H1 (cell line): Measurements from ENCODE around the gene PALM. TPM values are rescaled to one million over a fixed set of nuclear protein-coding genes. Genes with fewer than 3 reads are reported as not detected.

Source experiments
- CTCF ChIA-PET: fragments of 300-600 bp; sonication (Branson Sonifier 250); formaldehyde crosslinking; loops from one replicate; lab custom pipeline; 2021; ENCODE audit not compliant: partially characterized antibody; lab: Charles Lee
- POLR2A ChIA-PET: fragments of 300-600 bp; sonication (Branson Sonifier 250); formaldehyde crosslinking; loops from one replicate; lab custom pipeline; 2021; ENCODE audit warnings: inconsistent platforms; ENCODE audit not compliant: partially characterized antibody; lab: Charles Lee
- DNase-seq, 2 experiments: peaks; one replicate each; pipeline versions ENCODE4 v3.0.0 to v3.0.0-alpha.2; 2010 to 2022; ENCODE audit warnings: low spot score in 2 of 2, low read depth in 1 of 2, mixed read lengths in 1 of 2
- FAIRE-seq: peaks from 2 replicates; lab custom pipeline; 2011; peaks lifted over from hg19 to GRCh38; lab: Jason Lieb, UNC
- H2AFZ ChIP-seq: 2 replicates; pipeline ENCODE4 v1.8.1; 2012; ENCODE audit warnings: low read length, inconsistent platforms
- H2AK5ac ChIP-seq: 2 replicates; pipeline ENCODE4 v1.6.1; 2013; ENCODE audit warnings: low read depth, low read length
- H2BK120ac ChIP-seq: replicated peaks from 2 replicates; pipeline ENCODE3; 2013; ENCODE audit warnings: low read depth, low read length, inconsistent platforms
- H2BK12ac ChIP-seq: 2 replicates; pipeline ENCODE4 v1.6.1; 2013; ENCODE audit warnings: low read depth, low read length
- H2BK15ac ChIP-seq: 2 replicates; pipeline ENCODE4 v1.6.1; 2013; ENCODE audit warnings: low read length
- H2BK20ac ChIP-seq: 2 replicates; pipeline ENCODE4 v1.6.1; 2013; ENCODE audit warnings: low read length
- H2BK5ac ChIP-seq: 2 replicates; pipeline ENCODE4 v1.6.1; 2013; ENCODE audit warnings: low read depth, low read length
- H3K14ac ChIP-seq: 2 replicates; pipeline ENCODE4 v1.6.1; 2013; ENCODE audit warnings: inconsistent platforms; ENCODE audit not compliant: insufficient read length
- H3K18ac ChIP-seq: 2 replicates; pipeline ENCODE4 v1.6.1; 2013; ENCODE audit warnings: low read length; ENCODE audit errors: extremely low read depth
- H3K23ac ChIP-seq: 2 replicates; pipeline ENCODE4 v1.6.1; 2013; ENCODE audit warnings: inconsistent platforms; ENCODE audit not compliant: insufficient read length
- H3K23me2 ChIP-seq: 2 replicates; pipeline ENCODE4 v1.6.1; 2013; ENCODE audit warnings: low read depth, low read length
- H3K27ac ChIP-seq: 2 replicates; pipeline ENCODE4 v1.6.1; 2011; ENCODE audit warnings: low read depth, low read length, inconsistent platforms
- H3K27me3 ChIP-seq, 4 experiments: replicated peaks in 1 of 4; 1 replicate in 1 of 4; 2 replicates in 3 of 4; pipeline versions ENCODE4 v1.6.1 to v1.8.1; 2011 to 2013; ENCODE audit warnings: low read length in 3 of 4, mild to moderate bottlenecking in 3 of 4, inconsistent platforms in 2 of 4, mixed read lengths in 2 of 4, moderate library complexity in 1 of 4; ENCODE audit not compliant: control insufficient read depth in 3 of 4, insufficient read depth in 3 of 4; ENCODE audit errors: extremely low read depth in 1 of 4
- H3K36me3 ChIP-seq, 4 experiments: 2 replicates each; pipeline versions ENCODE4 v1.6.1 to v1.8.1; 2011 to 2013; ENCODE audit warnings: mild to moderate bottlenecking in 4 of 4, low read length in 3 of 4, moderate library complexity in 2 of 4, control low read depth in 1 of 4, inconsistent platforms in 1 of 4; ENCODE audit not compliant: insufficient read depth in 4 of 4, control insufficient read depth in 2 of 4
- H3K4ac ChIP-seq: replicated peaks from 2 replicates; pipeline ENCODE3; 2013; ENCODE audit warnings: low read length, low read depth, mixed read lengths, inconsistent platforms; ENCODE audit not compliant: insufficient read length
- H3K4me1 ChIP-seq, 4 experiments: replicated peaks in 1 of 4; 1 replicate in 1 of 4; 2 replicates in 3 of 4; pipeline versions ENCODE4 v1.6.1 to v1.8.1; 2011 to 2013; ENCODE audit warnings: low read length in 3 of 4, inconsistent platforms in 2 of 4, mixed read lengths in 1 of 4; ENCODE audit not compliant: insufficient read depth in 4 of 4, control insufficient read depth in 3 of 4
- H3K4me2 ChIP-seq, 2 experiments: 2 replicates each; pipeline versions ENCODE4 v1.6.1 to v1.8.1; 2011 to 2013; ENCODE audit warnings: low read depth in 2 of 2, low read length in 2 of 2, control low read depth in 1 of 2, inconsistent platforms in 1 of 2, mild to moderate bottlenecking in 1 of 2; ENCODE audit not compliant: insufficient read depth in 1 of 2
- H3K4me3 ChIP-seq, 4 experiments: fragments of 200-600, 300-600 bp in 1 of 4; sonication (generic), shearing (Covaris generic), sonication (Bioruptor Twin) in 1 of 4; 2 replicates each; pipeline versions ENCODE4 v1.5.1 to v1.8.1; 2011 to 2016; ENCODE audit warnings: low read length in 4 of 4, low read depth in 3 of 4, control low read depth in 2 of 4, inconsistent platforms in 2 of 4, mild to moderate bottlenecking in 2 of 4, mixed read lengths in 1 of 4, moderate library complexity in 1 of 4; ENCODE audit not compliant: insufficient read depth in 2 of 4; ENCODE audit errors: extremely low read depth in 1 of 4
- H3K56ac ChIP-seq: replicated peaks from 2 replicates; pipeline ENCODE3; 2013; ENCODE audit warnings: low read depth, mild to moderate bottlenecking, mixed read lengths, low read length, inconsistent platforms; ENCODE audit not compliant: insufficient read length
- H3K79me1 ChIP-seq: 2 replicates; pipeline ENCODE4 v1.6.1; 2013; ENCODE audit warnings: low read depth, low read length, control low read depth
- H3K79me2 ChIP-seq, 2 experiments: 2 replicates each; pipeline versions ENCODE4 v1.6.1 to v1.8.1; 2012 to 2013; ENCODE audit warnings: low read length in 2 of 2, mild to moderate bottlenecking in 2 of 2, inconsistent platforms in 1 of 2; ENCODE audit not compliant: insufficient read depth in 2 of 2, control insufficient read depth in 1 of 2
- H3K9ac ChIP-seq, 4 experiments: replicated peaks in 1 of 4; 1 replicate in 1 of 4; 2 replicates in 3 of 4; pipeline versions ENCODE4 v1.6.1 to v1.8.1; 2011 to 2013; ENCODE audit warnings: low read depth in 3 of 4, low read length in 3 of 4, control low read depth in 2 of 4, mild to moderate bottlenecking in 2 of 4, moderate library complexity in 2 of 4, inconsistent platforms in 1 of 4; ENCODE audit errors: extremely low read depth in 1 of 4
- H3K9me3 ChIP-seq, 2 experiments: 2 replicates each; pipeline versions ENCODE4 v1.6.1 to v1.8.1; 2012 to 2013; ENCODE audit warnings: mild to moderate bottlenecking in 2 of 2, moderate library complexity in 2 of 2, control low read depth in 1 of 2, inconsistent platforms in 1 of 2, low read depth in 1 of 2, low read length in 1 of 2, mixed read lengths in 1 of 2; ENCODE audit not compliant: insufficient read depth in 2 of 2
- H4K20me1 ChIP-seq, 2 experiments: replicated peaks in 1 of 2; 2 replicates each; pipeline versions ENCODE3 to v1.8.1; 2011 to 2013; ENCODE audit warnings: inconsistent platforms in 2 of 2, low read length in 2 of 2, mild to moderate bottlenecking in 1 of 2; ENCODE audit not compliant: insufficient read depth in 2 of 2, control insufficient read depth in 1 of 2
- H4K5ac ChIP-seq: 2 replicates; pipeline ENCODE4 v1.6.1; 2013; ENCODE audit warnings: low read length, low read depth, mixed read lengths, inconsistent platforms; ENCODE audit not compliant: insufficient read length
- H4K8ac ChIP-seq: 2 replicates; pipeline ENCODE4 v1.8.0; 2013; ENCODE audit warnings: mild to moderate bottlenecking, moderate library complexity, low read length, inconsistent platforms; ENCODE audit not compliant: insufficient read depth; ENCODE audit errors: extremely low read depth
- H4K91ac ChIP-seq: replicated peaks from 2 replicates; pipeline ENCODE3; 2013; ENCODE audit warnings: low read length, mixed read lengths, inconsistent platforms; ENCODE audit not compliant: insufficient read length
- CREB1 ChIP-seq: IDR thresholded peaks from 2 replicates; pipeline ENCODE4 v1.6.1; 2012; ENCODE audit warnings: inconsistent platforms
- EP300 ChIP-seq, 2 experiments: IDR thresholded peaks; 1 replicate in 1 of 2; 2 replicates in 1 of 2; pipeline ENCODE4 v1.6.1; 2011 to 2012; ENCODE audit warnings: low read depth in 2 of 2, low read length in 2 of 2, mild to moderate bottlenecking in 2 of 2, borderline replicate concordance in 1 of 2, inconsistent platforms in 1 of 2, moderate library complexity in 1 of 2
- PHF8 ChIP-seq: fragments of 200-600 bp; sonication (generic); conservative IDR thresholded peaks from 2 replicates; pipeline ENCODE4 v1.7.1; 2012; ENCODE audit warnings: low read depth, mild to moderate bottlenecking, inconsistent platforms, low read length, moderate library complexity
- POLR2A ChIP-seq, 2 experiments: IDR thresholded peaks; 1 replicate in 1 of 2; 2 replicates in 1 of 2; pipeline ENCODE4 v1.6.1; 2011; ENCODE audit warnings: low read depth in 2 of 2, low read length in 2 of 2, mild to moderate bottlenecking in 2 of 2; ENCODE audit errors: control extremely low read depth in 1 of 2
- SIN3A ChIP-seq, 2 experiments: IDR thresholded peaks in 1 of 2; conservative IDR thresholded peaks in 1 of 2; 2 replicates each; pipeline ENCODE4 v1.6.1; 2011 to 2012; ENCODE audit warnings: low read length in 2 of 2, improper control_type of control experiment in 1 of 2, low read depth in 1 of 2, mild to moderate bottlenecking in 1 of 2
- USF2 ChIP-seq: IDR thresholded peaks from 2 replicates; pipeline ENCODE4 v1.6.1; 2011; ENCODE audit warnings: low read length, improper control_type of control experiment
- WGBS, 2 experiments: shearing (Covaris generic) in 1 of 2; methylation state at CpG; one replicate each; pipeline versions ENCODE4 v1.1.6 to v1.1.7; 2013 to 2015; ENCODE audit warnings: low lambda C conversion rate in 2 of 2, mixed read lengths in 2 of 2, inconsistent platforms in 1 of 2, low coverage in 1 of 2, missing lambda C conversion rate in 1 of 2; ENCODE audit not compliant: insufficient replicate concordance in 2 of 2, insufficient coverage in 1 of 2, insufficient read length in 1 of 2; ENCODE audit errors: extremely low coverage in 1 of 2, missing lambda C conversion rate in 1 of 2; 5-methylcytosine and 5-hydroxymethylcytosine counted together
- polyA plus RNA-seq, 7 experiments: library from polyadenylated mRNA; depleted of rRNA in 3 of 7; stranded (reverse) in 5 of 7; unstranded in 2 of 7; fragments of >200 nt in 5 of 7; fragments of 200-250 nt in 2 of 7; gene quantifications; 1 replicate in 5 of 7; 2 replicates in 1 of 7; 4 replicates in 1 of 7; pipeline versions ENCODE4 v1.2.1 to v1.2.3, GENCODE V29; 2011 to 2013; ENCODE audit warnings: missing spikeins in 2 of 7, mixed read lengths in 2 of 7
- total RNA-seq: library from RNA; stranded (reverse); fragmentation: NEBNext Ultra II Directional; extraction: Animal tissue kit (Norgen Biotek cat#: 25700); gene quantifications from 2 replicates; pipeline ENCODE4 v1.2.1, GENCODE V29; 2021
- TF ChIP-seq, protein P1 (sequence below): IDR thresholded peaks from 2 replicates; pipeline ENCODE4 v1.6.1; 2012; ENCODE audit warnings: inconsistent platforms

PALM gene
- total and polyA plus RNA-seq, 2 of the 8 experiments (the other 6 are each of a cell fraction or from before 2014, with no cell fraction given), result 5.7 to 16.5 TPM

GRCh38 chr19:796692-797527 lies 88.2 kb downstream of the PALM start, which contains the start of gene PTBP1:
Gene PTBP1 (plus strand): TSS chr19:797452. CDS start chr19:797498, 46 bp downstream.
- Histone ChIP-seq H3K23me2 (peaks cover 10% of the 10 kb centered on the region; the same call in 1 of the 2 replicates), H3K9me3 (no peaks in the 10 kb centered on the region), H3K18ac (peak within 1 kb of the TSS; percentile 88), H3K4ac (peak within 1 kb of the TSS; percentile 94), H3K36me3 (peaks cover 0 to 20% (median 16%) of the 10 kb centered on the region in 4 experiments; a peak in 7 of 8 replicates), H3K56ac (no peak within 1 kb of the TSS), H2BK20ac (no peak within 1 kb of the TSS), H3K4me3 (peak within 1 kb of the TSS; percentile 88 to 100 (median 96)), H4K8ac (peak within 1 kb of the TSS; percentile 96), H3K9ac (peak within 1 kb of the TSS; percentile 86 to 98 (median 93)), H3K79me2 (peaks cover 40 to 41% of the 10 kb centered on the region in 2 experiments), H3K27me3 (no peaks in the 10 kb centered on the region), H4K20me1 (peaks cover 30 to 32% of the 10 kb centered on the region in 2 experiments), H2AK5ac (no peak within 1 kb of the TSS), H3K27ac (peak within 1 kb of the TSS; percentile 75), H2AFZ (no peak within 1 kb of the TSS), H2BK12ac (no peak within 1 kb of the TSS), H4K91ac (peak within 1 kb of the TSS; percentile 91), H2BK5ac (peak within 1 kb of the TSS; percentile 71), H3K79me1 (no peaks in the 10 kb centered on the region), H3K14ac (no peak within 1 kb of the TSS), H4K5ac (peak within 1 kb of the TSS; percentile 34), H3K23ac (no peak within 1 kb of the TSS), H3K4me1 (peaks cover 0 to 32% (median 23%) of the 10 kb centered on the region in 4 experiments; a peak in 6 of 7 replicates), H3K4me2 (peak within 1 kb of the TSS; percentile 62 to 93), H2BK120ac (peak within 1 kb of the TSS; percentile 72), H2BK15ac (no peak within 1 kb of the TSS)
- FAIRE-seq (peak; percentile 93), DNase-seq (peak; percentile 96 to 100)
- ChIA-PET CTCF (no interaction called here), POLR2A (interaction anchor here (0.7 to 16.9 kb wide), 18 partner anchors 7 to 159 kb away, joined by 3 to 277 read pairs (median 6); partner anchors contain the start of genes AZU1, PLPPR3 and RNF126)
- WGBS, 2 experiments, result 8% methylated on average over 68 of the region's 83 CpGs; no CpG with 5 or more reads in 1 of the 2 experiments
- TF ChIP-seq POLR2A (IDR thresholded peaks at IDR 0.05; ENCODE audit: control extremely low read depth in 1 of 2, low read depth in 2 of 2, low read length in 2 of 2) (peak in 1 of 2 experiments; percentile 96; a peak in 2 of 3 replicates), PHF8 (no peak; the same call in 1 of the 2 replicates), USF2 (peak; percentile 98), SIN3A (conservative IDR thresholded peaks at IDR 0.05 in 1 of 2, IDR thresholded peaks at IDR 0.05 in 1 of 2; ENCODE audit: low read depth in 1 of 2, low read length in 2 of 2) (peak in 1 of 2 experiments; percentile 87; a peak in 1 of 4 replicates), EP300 (IDR thresholded peaks at IDR 0.05; ENCODE audit: borderline replicate concordance in 1 of 2, low read depth in 2 of 2, low read length in 2 of 2) (0 out of 3 replicates have a peak, but pooled peaks of 1 of the 2 experiments have one; percentile 13), CREB1 (peak; percentile 69)
- TF ChIP-seq, protein P1, sequence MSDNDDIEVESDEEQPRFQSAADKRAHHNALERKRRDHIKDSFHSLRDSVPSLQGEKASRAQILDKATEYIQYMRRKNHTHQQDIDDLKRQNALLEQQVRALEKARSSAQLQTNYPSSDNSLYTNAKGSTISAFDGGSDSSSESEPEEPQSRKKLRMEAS, result peak; percentile 96
